GM19463 (cell line): Measurements from ENCODE around the gene CA10.

Experiments used
- ATAC-seq: cut with Tn5 transposase; IDR thresholded peaks from one replicate; pipeline ENCODE4 v1.9.1; 2021; ENCODE audit warnings: mild to moderate bottlenecking, moderate library complexity; ENCODE audit not compliant: unreplicated experiment

The CA10 gene

DNA sequence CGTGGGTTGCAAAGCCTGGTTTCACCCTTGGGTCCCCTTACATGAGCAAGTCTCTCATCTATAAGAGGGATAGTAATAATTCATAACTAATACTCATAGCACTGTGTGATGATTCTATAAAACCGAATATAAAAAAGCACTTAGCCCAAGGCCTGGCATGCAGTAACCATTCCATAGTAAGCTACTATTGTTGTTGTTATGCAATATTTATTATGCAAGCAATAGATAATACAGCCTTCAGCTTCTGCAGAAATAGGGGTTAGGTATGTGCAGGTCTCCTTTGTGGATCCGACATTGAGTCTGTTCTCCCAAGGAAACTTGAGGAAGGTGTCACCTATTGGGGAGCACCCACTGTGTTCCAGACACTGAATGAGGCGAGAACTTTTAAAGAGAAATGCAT, 497.1 kb downstream of the CA10 start:
- no peak for ATAC-seq

DNA sequence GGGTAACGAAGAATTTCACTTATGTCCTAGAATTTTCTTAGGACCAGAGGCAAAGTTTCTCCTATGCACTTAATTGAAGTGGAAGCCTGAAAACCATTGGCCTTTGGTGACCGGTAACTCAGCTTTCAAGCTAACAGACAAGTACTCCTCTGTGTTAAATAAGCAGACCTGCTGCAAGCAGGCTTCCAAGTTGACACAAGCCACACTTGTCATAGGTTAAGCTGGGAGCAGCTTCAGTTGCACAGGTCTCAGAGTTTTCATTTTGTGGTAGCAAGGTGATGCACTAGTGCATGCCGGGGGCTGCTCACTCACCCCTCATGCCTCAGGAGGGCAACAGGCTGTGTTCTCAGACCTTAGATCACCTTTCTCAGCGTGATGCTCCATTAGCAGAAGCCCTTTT, 498.2 kb downstream of the CA10 start:
- no peak for ATAC-seq

DNA sequence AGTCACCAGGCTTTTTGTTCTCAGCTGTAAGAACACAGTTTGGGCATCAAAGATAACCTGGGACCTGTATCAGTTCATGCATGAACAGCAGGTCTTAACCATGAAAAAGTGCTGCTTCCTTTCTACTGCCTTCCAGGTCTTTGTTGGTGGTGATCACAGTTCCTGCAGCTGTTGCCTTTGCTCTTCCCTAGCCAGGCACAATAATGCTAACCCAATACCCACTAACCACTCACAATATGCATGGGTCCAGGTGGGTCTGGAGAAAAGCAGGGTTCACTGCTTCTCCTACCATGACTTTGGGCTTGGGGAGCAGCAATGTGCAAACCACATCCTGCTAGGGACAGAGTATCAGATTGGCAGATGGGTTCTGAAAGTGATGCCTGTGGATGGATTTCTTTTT, 501.3 kb downstream of the CA10 start:
- ATAC-seq: no peak

DNA sequence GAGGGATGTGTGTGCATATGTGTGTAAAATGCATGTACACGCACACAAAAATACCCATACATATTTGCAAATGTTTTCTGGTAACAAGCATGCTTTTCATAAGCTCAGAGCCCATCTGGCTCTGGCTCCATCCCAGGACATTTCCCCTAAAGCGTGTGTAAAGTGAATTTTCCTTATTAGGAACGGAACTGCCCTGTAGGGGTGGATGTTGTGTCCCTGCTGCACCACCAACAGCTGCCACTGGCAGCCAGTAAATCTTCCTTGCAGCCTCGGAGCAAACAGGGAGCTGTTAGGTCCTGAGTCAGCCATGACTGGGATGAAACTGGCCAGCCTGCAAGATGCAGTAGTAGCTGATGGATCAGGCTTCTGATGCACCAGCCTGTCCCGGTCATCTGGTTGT, 504.6 kb downstream of the CA10 start:
- ATAC-seq: no peak

DNA sequence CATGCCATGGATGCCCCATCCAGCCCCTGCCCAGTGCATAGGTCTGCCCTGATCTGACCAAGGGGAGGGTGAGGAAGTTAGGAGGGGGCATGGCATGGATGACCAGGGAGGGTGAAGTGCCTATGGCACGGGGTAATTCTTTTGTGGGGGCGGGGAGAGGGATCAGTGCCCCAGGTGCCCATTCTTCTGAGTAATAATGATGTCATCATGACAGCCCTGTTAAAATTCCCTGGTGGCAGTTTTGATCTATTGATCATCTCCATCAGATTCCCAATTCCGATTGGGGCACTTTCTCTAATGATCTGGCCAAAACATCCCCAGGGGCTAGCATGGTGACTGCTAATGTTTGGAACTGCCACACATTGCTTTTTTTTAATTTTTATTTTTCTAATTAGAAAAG, 506.0 kb downstream of the CA10 start:
- ATAC-seq: no peak

DNA sequence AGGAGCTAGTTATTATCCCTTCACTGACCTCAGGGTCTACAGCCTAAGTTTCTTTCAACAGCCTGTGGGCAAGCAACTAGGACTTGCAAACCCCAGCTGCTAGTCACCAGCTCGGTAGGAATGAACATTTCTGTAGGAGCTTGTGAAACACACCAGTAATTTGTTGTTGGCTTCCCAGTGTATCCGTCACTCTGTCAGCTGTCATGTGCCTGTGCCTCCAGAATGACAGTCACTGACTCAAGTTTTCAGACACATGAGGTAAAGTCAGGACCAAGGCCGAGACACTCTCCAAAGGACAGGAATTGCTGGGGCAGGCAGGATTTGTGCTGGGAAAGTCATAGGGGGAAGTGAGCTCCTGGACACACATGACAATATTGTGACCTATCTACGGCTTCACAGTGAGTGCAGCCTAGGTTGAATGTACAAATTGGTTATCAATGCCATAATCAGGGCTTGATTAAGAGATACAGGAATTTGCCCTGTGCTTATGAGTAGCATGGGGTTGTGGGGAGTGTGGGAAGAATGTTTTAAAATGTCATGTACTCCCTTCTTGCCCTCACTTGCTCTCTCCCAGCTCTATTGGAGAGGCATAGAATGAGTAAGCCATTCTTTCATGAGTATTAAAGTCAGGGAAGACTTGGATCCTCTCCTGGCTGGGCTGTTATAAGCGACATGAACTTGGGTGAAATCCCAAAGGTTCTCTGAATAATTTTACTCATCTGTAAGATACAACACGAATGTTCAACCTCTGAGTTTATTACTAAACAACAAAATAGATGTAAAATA, 506.8 kb downstream of the CA10 start:
- ATAC-seq: no peak

DNA sequence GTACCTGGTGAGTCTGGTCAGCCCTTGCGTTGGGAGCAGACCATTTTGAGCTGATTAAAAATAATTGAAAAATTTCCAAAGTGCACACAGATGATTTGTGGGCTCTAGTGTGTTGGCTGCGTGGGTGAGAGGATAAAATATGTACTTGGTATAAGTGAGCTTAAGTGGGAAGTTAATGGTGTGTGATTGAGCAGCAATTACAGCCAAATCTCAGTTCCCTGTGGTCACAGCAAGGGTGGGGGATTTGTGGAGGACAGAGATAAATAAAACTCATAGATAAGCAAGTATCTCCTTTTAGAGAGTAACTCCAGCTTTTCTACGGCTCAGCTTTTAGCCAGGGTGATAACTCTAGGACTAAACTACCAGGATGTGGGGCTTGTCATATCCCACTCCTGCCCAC, 507.7 kb downstream of the CA10 start:
- ATAC-seq: no peak

DNA sequence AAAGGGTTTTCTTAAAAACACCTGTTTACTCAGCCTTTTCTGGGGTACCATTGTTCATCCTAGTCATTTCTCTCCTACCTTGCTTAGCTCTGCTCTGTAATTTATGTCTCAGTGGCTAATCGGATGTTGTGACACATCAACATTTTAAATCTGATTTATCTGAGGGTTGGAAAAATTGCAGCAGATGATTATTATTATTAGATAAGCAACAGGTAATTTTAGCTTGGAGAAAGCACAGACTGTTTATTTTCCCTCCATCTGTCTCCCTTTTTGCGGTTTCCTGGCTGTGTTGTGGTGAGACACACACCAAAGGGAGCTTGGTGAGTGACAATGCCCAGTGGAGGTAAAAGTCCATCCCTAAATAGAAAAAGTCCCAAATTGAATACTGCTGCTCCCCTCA, 508.3 kb downstream of the CA10 start:
- no peak for ATAC-seq

DNA sequence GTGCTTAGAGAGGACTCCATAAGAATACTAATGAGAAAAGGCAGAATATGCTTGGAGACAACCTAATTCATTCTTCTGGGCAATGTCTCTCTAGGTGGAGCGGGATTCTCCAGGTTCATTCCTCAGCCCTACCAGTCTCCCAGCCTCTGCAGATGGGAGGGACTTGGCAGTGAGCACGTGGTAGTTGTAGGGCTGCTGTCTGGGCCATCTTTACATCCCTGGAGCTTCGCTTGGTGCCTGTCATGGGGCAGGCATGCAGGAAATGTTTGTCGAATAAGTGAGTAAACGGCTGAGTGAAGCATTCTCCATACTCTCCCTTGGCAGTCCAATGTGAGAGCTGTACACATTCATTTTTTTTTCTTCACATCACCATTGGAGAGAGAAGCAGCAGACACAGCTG, 510.7 kb downstream of the CA10 start:
- ATAC-seq: no peak

DNA sequence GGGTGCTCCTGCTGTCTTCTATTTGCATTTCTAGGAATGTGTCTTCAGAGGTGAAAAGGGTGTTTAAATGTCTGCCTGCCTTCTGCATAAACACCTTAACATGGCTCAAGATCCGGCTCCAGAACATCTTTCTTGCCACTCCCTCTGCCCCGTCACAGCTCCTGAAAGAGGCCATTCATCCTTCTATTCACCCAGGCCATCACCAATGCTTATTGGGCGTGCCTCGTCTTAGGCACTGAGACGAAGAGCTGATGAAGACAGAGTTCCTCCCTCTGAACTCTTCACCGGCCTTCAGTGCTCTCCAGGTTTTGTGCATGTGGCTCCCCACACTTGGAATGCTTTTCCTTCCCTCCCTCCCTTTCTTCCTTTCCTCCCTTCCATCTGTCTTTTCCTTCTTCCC, 511.4 kb downstream of the CA10 start:
- ATAC-seq: no peak

DNA sequence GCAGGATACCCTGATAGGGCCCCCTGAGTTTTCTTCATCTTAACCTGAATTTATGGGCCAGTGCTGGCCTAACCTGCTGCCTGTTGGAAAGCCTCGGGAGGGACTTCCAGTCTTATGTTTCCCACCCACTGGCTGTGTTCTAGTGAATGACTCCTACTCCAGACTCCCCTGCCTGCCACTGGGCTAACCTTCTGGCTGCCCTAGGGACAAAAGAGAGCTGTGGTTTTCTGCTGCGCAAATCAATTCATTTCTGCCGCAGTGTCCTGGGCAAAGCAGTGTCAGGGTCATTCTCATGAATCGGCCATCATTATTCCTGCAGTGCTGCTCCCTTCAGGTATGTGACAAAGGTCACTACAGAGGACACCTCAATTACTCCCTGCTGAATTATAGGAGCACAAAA, 512.0 kb downstream of the CA10 start:
- ATAC-seq: no peak

DNA sequence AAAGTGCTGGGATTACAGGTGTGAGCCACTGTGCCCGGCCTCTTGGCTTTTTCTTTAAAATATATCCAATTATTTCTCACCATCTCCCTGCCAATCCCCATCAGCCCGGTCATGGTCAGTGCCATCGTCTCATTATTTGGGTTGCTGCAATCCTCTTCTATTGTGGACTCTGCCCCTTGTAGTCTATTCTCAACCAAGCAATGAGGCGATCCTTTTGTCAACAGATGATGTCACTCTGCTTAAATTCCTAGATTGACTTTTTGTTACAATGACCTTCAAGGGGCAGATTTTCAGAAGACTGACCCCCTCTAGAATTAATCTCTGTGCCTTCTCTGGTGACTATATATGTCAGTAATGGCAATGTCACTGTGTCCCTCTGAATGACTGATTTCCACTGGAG, 513.5 kb downstream of the CA10 start:
- no peak for ATAC-seq

DNA sequence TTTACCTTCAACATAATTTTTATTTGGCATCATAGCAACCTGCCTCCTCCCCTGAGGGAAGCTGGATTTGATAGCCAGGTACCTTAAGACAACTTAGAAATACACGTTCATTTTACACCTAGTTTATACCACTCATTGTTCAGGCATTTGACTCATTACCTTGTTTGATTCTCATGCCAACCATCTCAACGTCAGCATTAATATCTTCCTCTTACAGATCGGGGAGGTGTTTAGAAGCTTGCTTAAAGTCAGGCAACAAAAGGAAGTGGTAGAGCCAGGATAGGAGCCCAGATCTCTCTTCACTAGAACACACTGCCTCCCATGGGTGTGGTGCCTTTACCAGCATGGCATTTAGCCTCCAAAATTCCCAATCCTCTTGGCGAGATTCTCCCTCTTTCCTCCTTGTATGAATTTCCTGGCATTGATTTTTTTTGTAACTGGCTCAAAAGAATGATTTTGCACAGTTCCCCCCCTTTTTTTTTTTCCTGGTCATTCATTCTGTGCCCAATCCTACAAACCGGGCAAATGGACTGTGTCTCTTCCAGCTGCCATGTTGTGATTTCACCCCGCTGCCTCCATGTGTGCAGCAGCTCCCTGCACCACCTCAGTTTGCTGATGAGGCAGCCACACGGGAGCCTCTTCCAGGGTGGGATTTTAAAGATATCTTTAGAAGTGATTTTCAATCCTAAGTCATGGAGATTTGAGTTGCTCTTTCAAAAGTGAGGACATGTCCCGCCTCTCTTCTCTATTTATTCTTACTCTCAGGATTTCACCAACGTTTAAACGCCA, 514.6 kb downstream of the CA10 start:
- ATAC-seq: no peak

DNA sequence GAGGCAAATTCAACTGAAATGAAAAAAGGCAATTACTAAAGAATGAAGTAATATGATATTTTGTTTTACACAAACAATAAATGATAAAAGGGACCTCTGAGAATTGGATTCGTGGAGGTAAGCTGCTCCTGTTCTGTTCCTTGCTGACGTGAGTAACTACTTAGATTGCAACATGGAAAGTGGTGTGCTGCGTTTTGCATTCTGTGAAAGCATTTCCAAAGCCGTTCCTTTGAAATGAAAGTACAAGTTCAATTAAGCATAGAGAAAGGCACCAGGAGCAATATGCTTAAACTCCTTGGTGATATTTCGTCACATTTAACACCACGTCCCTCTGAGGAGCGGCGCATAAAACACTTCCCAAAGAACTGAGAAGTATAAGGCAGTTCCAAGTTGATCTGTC, 516.5 kb downstream of the CA10 start:
- no peak for ATAC-seq

DNA sequence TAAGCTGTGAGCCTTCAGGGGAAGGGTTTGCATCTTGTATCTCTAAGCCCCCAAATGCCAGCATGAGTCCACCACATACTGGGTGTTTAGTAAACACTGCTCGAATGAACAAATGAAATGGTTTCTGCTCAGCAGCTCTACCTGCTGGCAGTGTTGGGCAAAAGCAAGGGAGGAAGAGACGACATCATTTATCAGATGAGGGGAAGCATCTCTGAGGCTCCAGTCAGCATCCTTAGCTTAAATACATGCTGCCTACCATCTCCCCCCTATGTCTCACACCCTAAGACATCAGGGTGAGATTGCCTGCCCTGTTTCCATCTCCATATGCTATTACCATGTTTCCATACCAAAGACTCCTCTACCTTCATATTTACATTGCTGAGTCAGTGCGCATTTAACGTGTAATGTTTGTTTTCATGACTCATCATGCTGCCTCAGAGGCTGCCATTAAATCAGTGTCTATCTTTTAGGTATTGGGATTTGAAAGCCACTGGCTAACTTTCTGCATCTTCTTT, 518.3 kb downstream of the CA10 start:
- no peak for ATAC-seq

DNA sequence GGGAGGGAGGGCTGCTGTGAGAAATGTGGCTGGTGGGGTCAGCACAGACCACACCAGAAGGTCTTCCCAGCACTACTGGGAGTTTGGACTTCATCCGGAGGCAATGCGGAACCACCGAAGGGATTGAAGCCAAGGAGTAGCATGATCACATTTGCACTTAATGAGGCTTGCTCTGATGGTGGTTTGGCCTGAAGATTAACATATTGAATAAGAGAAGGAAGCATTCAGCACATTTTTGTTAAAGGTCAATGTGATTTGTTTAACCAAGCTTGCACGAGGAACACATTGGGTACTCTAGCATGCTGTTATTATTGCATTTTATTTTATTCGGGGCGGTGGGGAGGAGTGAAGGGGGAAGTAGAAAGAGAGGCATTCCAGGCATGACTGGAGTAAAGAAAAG, 519.5 kb downstream of the CA10 start:
- ATAC-seq: no peak

DNA sequence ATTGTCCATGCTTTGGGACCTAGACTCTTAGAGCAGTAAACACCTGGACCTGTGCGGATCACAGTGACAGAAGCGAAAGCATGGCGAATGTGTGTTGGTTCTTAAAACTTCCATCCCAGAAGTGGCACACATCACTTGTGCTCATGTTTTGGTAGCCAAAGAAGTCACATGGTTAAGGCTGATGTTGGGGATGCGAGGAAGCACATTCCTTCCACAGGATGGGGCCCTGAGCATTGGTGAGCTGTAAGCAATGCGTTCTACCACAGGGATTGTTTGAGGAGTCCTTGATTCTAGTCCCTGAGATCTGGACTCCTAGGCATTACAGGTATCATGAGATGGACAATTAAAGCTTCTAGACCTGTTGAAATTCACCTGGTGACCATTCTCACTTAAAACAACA, 522.2 kb downstream of the CA10 start:
- ATAC-seq: no peak

DNA sequence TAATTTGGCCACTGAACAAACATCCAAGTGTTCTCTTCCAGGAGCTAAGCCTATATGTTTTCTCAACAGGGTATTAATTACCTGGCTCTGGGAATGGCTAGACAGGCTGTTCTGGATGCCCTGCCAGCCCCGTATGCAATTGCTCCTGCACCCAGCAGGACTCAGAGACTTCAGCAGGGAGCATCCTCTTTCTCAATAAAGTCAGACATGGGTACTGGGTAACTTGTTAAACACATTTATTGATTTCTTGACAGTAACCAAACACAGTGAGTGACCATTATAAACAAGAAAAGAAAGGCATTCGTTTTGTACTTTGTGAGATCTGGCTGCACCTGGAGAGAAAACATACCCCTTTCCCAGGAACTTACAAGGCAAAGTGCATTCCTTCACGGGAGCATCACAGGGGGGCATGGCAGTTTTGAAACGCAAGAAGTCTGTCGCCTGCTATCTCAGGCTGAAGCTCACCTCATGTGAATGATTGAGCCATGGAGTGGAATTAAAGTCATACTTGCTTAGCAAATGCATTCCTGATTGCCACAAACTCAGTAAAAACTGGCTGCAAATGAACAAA, 528.3 kb downstream of the CA10 start:
- no peak for ATAC-seq

DNA sequence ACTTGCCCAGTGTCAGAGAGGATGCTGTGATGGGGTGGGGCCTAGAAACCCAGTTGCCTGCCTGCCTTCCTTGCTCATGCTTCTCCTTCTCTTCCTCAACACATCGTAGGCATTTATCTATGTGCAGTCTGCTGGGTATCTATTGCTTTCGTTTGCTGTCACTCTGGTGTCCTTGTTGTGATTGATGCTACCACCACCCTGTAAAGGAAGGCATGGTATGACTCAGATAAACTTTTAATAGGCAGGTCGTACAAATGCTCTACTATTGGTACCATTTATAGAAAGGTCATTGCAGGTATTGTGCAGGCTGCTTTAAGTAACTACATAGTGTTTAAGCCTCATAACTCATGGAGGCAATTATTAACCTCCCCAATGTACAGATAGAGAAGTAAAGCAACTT, 529.3 kb downstream of the CA10 start:
- ATAC-seq: peak; percentile 60

DNA sequence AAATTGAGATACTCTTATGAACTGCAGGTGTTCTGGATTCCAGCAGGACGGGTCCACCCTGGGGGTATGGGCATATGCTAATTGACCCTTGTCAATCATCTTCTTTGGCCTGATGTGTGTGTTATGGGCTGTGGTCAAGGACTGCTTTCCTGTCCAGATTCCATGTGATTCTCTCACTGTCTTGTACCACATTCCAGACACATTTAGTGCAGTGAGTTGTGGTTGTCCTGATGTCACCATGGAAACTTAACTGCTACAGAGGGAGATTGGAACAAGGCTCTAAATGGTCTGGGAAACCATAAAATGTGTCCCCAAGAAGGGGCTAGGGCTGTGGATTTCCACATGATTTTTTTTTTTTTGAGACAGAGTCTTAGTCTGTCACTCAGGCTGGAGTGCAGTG, 530.7 kb downstream of the CA10 start:
- no peak for ATAC-seq

DNA sequence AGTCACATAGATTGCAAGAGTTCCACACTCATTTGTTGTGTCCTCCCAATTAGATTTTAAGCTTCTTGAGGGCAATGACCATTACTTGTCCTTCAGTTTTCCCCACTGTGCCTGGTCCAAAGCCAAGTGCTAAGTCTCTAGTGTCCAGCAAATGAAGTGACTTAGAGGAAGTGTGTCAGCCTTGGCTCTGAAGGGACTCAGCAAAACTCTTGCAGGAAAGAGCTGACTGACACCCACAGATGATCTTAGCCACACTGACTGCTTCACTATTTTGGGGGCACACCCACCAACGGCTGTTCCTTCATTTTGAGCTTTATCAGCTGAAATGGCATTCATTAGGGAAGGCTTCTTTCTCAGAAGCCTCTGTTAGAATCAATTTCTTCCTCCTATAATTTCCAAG, 540.0 kb downstream of the CA10 start:
- no peak for ATAC-seq

DNA sequence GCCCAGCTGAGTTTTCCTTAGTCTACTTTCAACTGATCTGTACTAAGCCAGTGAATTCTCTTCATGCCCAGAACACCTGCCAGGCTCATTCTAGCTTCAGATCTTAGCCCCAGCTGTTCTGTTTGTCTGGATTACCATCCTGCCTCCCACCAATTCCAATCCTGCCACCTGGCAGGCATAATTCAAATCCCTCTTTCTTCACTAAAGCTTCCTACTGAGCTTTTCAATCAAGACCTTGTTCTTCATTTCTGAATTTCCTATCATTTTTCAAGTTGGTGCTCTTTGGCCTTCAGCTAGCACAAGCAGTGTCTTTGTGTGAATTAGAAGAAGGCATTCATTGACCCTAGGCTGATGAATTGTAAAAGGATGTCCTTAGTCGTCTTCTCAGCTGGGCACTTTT, 540.5 kb downstream of the CA10 start:
- no peak for ATAC-seq
